SK-N-SH treated with all-trans-retinoic acid at 6 μM for 48 hours (cell line): ENCODE data around the gene PFKM.

Experiments
- BACH2 ChIP-seq: fragments of 250-450 bp; sonication (Bioruptor Pico); IDR thresholded peaks from 2 replicates; pipeline ENCODE4 v1.9.0; 2021; ENCODE audit warnings: mild to moderate bottlenecking, borderline replicate concordance
- CSRNP3 ChIP-seq: fragments of 250-450 bp; sonication (Bioruptor Pico); IDR thresholded peaks from 2 replicates; pipeline ENCODE4 v1.5.1; 2021; ENCODE audit warnings: mild to moderate bottlenecking, moderate library complexity
- ISL1 ChIP-seq: fragments of 250-450 bp; sonication (Bioruptor Pico); IDR thresholded peaks from 2 replicates; pipeline ENCODE4 v2.1.2; 2022; ENCODE audit warnings: mild to moderate bottlenecking, moderate library complexity
- RARB ChIP-seq: fragments of 250-450 bp; sonication (Bioruptor Pico); IDR thresholded peaks from 2 replicates; pipeline ENCODE4 v1.8.0; 2021; ENCODE audit warnings: mild to moderate bottlenecking, moderate library complexity
- SNAI2 ChIP-seq: fragments of 250-450 bp; sonication (Bioruptor Pico); IDR thresholded peaks from 2 replicates; pipeline ENCODE4 v1.5.0; 2020; ENCODE audit warnings: mild to moderate bottlenecking, moderate library complexity
- TCF4 ChIP-seq: fragments of 250-450 bp; sonication (Bioruptor Pico); IDR thresholded peaks from 2 replicates; pipeline ENCODE4 v1.8.0; 2021; ENCODE audit warnings: mild to moderate bottlenecking, moderate library complexity, borderline replicate concordance
- TOX ChIP-seq: fragments of 250-450 bp; sonication (Bioruptor Pico); IDR thresholded peaks from 2 replicates; pipeline ENCODE4 v1.8.0; 2021; ENCODE audit warnings: mild to moderate bottlenecking, moderate library complexity, borderline replicate concordance
- ZC3H10 ChIP-seq: fragments of 250-450 bp; sonication (Bioruptor Pico); IDR thresholded peaks from 2 replicates; pipeline ENCODE4 v1.5.1; 2021; ENCODE audit warnings: mild to moderate bottlenecking, moderate library complexity
- ZFP30 ChIP-seq: fragments of 450-650 bp; formaldehyde crosslinking; IDR thresholded peaks from 2 replicates; pipeline ENCODE4 v1.5.0; 2022; ENCODE audit warnings: mild to moderate bottlenecking, moderate library complexity
- TF ChIP-seq, protein P1 (sequence below): fragments of 250-450 bp; sonication (Bioruptor Pico); IDR thresholded peaks from 2 replicates; pipeline ENCODE4 v1.8.0; 2020; ENCODE audit warnings: mild to moderate bottlenecking, moderate library complexity, borderline replicate concordance
- TF ChIP-seq, protein P2 (sequence below): fragments of 250-450 bp; sonication (Bioruptor Pico); IDR thresholded peaks from 2 replicates; pipeline ENCODE4 v1.5.1; 2020; ENCODE audit warnings: low read depth, mild to moderate bottlenecking, moderate library complexity

DNA sequence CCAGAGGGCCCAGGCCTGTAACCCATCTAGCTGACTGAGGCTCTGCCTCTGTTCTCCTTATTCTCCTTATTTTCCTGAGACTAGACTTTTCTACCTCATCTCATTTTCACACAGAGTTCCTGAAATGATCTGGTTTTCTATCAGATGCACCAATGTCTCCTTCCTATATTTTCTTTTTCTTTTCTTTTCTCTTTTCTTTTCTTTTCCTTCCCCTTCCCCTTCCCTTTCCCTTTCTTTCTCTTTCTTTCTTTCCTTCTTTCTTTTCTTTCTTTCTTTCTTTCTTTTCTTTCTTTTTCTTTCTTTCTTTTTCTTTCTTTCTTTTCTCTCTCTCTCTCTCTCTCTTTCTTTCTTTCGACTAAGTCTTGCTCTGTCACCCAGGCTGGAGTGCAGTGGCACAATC lies 61.3 kb downstream of the PFKM start:
- TF ChIP-seq, protein P1, sequence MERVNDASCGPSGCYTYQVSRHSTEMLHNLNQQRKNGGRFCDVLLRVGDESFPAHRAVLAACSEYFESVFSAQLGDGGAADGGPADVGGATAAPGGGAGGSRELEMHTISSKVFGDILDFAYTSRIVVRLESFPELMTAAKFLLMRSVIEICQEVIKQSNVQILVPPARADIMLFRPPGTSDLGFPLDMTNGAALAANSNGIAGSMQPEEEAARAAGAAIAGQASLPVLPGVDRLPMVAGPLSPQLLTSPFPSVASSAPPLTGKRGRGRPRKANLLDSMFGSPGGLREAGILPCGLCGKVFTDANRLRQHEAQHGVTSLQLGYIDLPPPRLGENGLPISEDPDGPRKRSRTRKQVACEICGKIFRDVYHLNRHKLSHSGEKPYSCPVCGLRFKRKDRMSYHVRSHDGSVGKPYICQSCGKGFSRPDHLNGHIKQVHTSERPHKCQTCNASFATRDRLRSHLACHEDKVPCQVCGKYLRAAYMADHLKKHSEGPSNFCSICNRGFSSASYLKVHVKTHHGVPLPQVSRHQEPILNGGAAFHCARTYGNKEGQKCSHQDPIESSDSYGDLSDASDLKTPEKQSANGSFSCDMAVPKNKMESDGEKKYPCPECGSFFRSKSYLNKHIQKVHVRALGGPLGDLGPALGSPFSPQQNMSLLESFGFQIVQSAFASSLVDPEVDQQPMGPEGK (CRISPR knock-in tag): no peak
- TF ChIP-seq ISL1 (CRISPR knock-in tag) (no peak), RARB (no peak), SNAI2 (CRISPR knock-in tag) (no peak), CSRNP3 (CRISPR knock-in tag) (no peak), TCF4 (no peak), TOX (no peak), ZC3H10 (CRISPR knock-in tag) (no peak), ZFP30 (CRISPR knock-in tag) (no peak), BACH2 (CRISPR knock-in tag) (no peak)
- TF ChIP-seq, protein P2, sequence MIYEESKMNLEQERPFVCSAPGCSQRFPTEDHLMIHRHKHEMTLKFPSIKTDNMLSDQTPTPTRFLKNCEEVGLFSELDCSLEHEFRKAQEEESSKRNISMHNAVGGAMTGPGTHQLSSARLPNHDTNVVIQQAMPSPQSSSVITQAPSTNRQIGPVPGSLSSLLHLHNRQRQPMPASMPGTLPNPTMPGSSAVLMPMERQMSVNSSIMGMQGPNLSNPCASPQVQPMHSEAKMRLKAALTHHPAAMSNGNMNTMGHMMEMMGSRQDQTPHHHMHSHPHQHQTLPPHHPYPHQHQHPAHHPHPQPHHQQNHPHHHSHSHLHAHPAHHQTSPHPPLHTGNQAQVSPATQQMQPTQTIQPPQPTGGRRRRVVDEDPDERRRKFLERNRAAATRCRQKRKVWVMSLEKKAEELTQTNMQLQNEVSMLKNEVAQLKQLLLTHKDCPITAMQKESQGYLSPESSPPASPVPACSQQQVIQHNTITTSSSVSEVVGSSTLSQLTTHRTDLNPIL: no peak
